GM12864 (cell line): ENCODE data around the gene BZW2.

Experiments used
- DNase-seq: peaks from one replicate; pipeline ENCODE4 v3.0.0-alpha.2; 2011; ENCODE audit warnings: low read depth
- H3K4me3 ChIP-seq: 2 replicates; pipeline ENCODE4 v1.5.1; 2011; ENCODE audit warnings: mild to moderate bottlenecking, low read depth, low read length, control low read depth
- TF ChIP-seq, protein P1 (sequence below): IDR thresholded peaks from 2 replicates; pipeline ENCODE4 v1.5.1; 2011; ENCODE audit warnings: low read depth, mild to moderate bottlenecking, moderate library complexity, low read length, control low read depth, inconsistent platforms; ENCODE audit errors: missing control alignments

The BZW2 gene

GRCh38 chr7:16645593-16646471, at the start of gene BZW2, which contains the start of gene ANKMY2:
Gene BZW2, plus strand, starts transcription at chr7:16646181. Its CDS starts 19,263 bp downstream, at chr7:16665444.
Gene ANKMY2, minus strand, starts transcription at chr7:16645754. Its CDS starts 181 bp downstream, at chr7:16645573.
- TF ChIP-seq, protein P1, sequence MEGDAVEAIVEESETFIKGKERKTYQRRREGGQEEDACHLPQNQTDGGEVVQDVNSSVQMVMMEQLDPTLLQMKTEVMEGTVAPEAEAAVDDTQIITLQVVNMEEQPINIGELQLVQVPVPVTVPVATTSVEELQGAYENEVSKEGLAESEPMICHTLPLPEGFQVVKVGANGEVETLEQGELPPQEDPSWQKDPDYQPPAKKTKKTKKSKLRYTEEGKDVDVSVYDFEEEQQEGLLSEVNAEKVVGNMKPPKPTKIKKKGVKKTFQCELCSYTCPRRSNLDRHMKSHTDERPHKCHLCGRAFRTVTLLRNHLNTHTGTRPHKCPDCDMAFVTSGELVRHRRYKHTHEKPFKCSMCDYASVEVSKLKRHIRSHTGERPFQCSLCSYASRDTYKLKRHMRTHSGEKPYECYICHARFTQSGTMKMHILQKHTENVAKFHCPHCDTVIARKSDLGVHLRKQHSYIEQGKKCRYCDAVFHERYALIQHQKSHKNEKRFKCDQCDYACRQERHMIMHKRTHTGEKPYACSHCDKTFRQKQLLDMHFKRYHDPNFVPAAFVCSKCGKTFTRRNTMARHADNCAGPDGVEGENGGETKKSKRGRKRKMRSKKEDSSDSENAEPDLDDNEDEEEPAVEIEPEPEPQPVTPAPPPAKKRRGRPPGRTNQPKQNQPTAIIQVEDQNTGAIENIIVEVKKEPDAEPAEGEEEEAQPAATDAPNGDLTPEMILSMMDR, result no peak
- DNase-seq, result peak; percentile 72
- H3K4me3 ChIP-seq, result peak within 1 kb of the TSS; percentile 75

GRCh38 chr7:16598015-16598414, 48.0 kb upstream of the BZW2 start:
- TF ChIP-seq, protein P1, result no peak
- DNase-seq, result no peak
- H3K4me3 ChIP-seq, result no peak overlapping the region

DNA sequence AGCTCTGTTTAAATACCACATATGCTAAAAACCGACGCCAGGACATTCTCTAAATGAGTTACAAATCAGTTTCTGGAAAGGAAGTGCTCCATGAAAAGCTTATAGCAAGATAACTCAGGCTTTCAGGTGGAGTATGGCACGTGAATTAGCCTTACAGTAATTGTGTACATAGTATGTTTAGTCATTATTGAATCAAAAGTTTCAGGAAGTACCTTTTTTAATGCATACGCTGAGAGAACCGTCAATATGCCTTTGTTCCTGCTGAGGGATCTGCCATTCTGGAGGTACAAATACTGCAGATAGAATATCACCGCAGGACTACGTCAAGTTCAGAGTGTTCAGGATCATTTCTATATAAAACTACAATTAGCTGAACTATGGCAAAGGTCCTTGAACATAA, 46.1 kb upstream of the BZW2 start:
- TF ChIP-seq, protein P1, result no peak
- DNase-seq, result no peak
- H3K4me3 ChIP-seq, result no peak overlapping the region

- no peak overlapping the region for H3K4me3 ChIP-seq
- TF ChIP-seq, protein P1, result no peak
- no peak for DNase-seq
Measured at GRCh38 chr7:16603633-16604032, 42.3 kb upstream of the BZW2 start.

DNA sequence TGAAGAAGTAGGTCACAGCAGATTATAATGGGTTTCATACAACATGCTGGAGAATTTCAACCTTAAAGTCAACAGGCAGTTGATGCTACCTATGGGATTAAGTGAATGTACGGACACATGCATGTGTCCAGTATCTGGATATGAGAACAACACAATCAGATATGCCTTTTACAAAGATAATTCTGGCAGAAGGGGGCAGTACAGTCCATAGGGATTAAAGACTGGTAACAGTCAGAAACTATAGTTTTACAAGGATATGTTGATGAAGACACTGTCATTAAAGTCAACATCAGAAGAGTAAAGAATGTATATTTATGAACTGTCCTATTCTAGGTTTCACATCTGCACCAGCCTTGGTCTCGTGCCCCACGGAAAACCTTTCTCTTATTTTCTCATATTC, 41.9 kb upstream of the BZW2 start:
- TF ChIP-seq, protein P1, result no peak
- DNase-seq, result no peak
- H3K4me3 ChIP-seq, result no peak overlapping the region

DNA sequence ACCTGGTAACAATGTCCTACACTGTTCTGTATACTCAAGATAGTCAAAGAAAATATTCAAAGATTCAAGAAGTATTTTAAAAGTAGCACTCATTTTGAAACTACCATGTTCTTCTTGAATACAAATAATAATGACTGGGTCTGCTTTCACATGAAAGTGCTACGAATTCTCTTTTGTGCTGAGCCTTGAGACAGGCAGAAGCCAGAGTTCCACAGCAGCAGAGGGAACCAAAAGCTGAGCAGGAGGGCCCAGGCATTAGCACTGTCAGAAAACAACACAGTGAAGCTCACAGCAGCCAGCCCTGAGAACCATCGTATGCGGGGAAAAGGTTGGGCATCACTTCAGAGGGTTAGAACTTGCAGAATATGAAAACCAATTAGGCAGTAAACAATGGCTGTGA, 39.3 kb upstream of the BZW2 start:
- no peak overlapping the region for H3K4me3 ChIP-seq
- TF ChIP-seq, protein P1, result no peak
- DNase-seq, result no peak
